HCT116 (cell line): ENCODE results near the gene PDE6B.

Source experiments
- ATF3 ChIP-seq: IDR thresholded peaks from 2 replicates; pipeline ENCODE4 v1.6.1; 2012
- CBX3 ChIP-seq: IDR thresholded peaks from 2 replicates; pipeline ENCODE4 v1.6.1; 2012; ENCODE audit warnings: low read depth
- CEBPB ChIP-seq: IDR thresholded peaks from 2 replicates; pipeline ENCODE4 v1.6.1; 2012; ENCODE audit warnings: low read depth
- CTCF ChIP-seq, 3 experiments: fragments of 200-600 bp in 1 of 3; sonication (generic) in 1 of 3; IDR thresholded peaks in 2 of 3; conservative IDR thresholded peaks in 1 of 3; 2 replicates each; pipeline ENCODE4 v1.5.1; 2012 to 2017; ENCODE audit warnings: low read depth in 2 of 3, low read length in 2 of 3, antibody characterized with exemption in 1 of 3, borderline replicate concordance in 1 of 3, control low read depth in 1 of 3, mild to moderate bottlenecking in 1 of 3, mixed read lengths in 1 of 3, mixed run types in 1 of 3, moderate library complexity in 1 of 3; ENCODE audit not compliant: insufficient read depth in 1 of 3
- EZH2 ChIP-seq: fragments of 200-600 bp; sonication (generic); IDR thresholded peaks from 2 replicates; pipeline ENCODE4 v1.6.1; 2017; ENCODE audit warnings: antibody characterized with exemption, mixed run types
- EZH2phosphoT487 ChIP-seq: fragments of 200-600 bp; IDR thresholded peaks from 2 replicates; pipeline ENCODE4 v1.6.1; 2018; ENCODE audit warnings: antibody characterized with exemption, borderline replicate concordance
- JUND ChIP-seq: IDR thresholded peaks from 2 replicates; pipeline ENCODE4 v1.6.1; 2012
- POLR2A ChIP-seq: IDR thresholded peaks from 2 replicates; pipeline ENCODE4 v1.7.0; 2011; ENCODE audit warnings: borderline replicate concordance; ENCODE audit not compliant: insufficient read depth, insufficient read length; ENCODE audit errors: extremely low read depth
- POLR2AphosphoS5 ChIP-seq: IDR thresholded peaks from 2 replicates; pipeline ENCODE4 v1.6.1; 2011; ENCODE audit warnings: mild to moderate bottlenecking, low read depth, low read length, moderate library complexity
- RAD21 ChIP-seq: IDR thresholded peaks from 2 replicates; pipeline ENCODE4 v1.6.1; 2012; ENCODE audit warnings: low read depth, mild to moderate bottlenecking
- SP1 ChIP-seq: IDR thresholded peaks from 2 replicates; pipeline ENCODE4 v1.6.1; 2012; ENCODE audit warnings: low read depth
- YY1 ChIP-seq: IDR thresholded peaks from 2 replicates; pipeline ENCODE4 v1.6.1; 2011; ENCODE audit warnings: low read length, low read depth, moderate library complexity, mild to moderate bottlenecking; ENCODE audit not compliant: insufficient replicate concordance; ENCODE audit errors: extremely low read depth
- ZNF274 ChIP-seq: fragments of 200-500 bp; sonication (Bioruptor generic); IDR thresholded peaks from 2 replicates; pipeline ENCODE4 v1.6.1; 2014; ENCODE audit warnings: mild to moderate bottlenecking, low read depth, low read length, inconsistent platforms
- TF ChIP-seq, protein P1 (sequence below): IDR thresholded peaks from 2 replicates; pipeline ENCODE4 v1.6.1; 2012; ENCODE audit warnings: low read depth

GRCh38 chr4:627347-628125 lies 2.2 kb downstream of the PDE6B start:
- no peak for TF ChIP-seq CTCF (IDR thresholded peaks at IDR 0.05 in 2 of 3, conservative IDR thresholded peaks at IDR 0.05 in 1 of 3; ENCODE audit: borderline replicate concordance in 1 of 3, insufficient read depth in 1 of 3, low read depth in 2 of 3, low read length in 2 of 3)
- TF ChIP-seq EZH2, result no peak
- no peak for TF ChIP-seq CBX3
- no peak for TF ChIP-seq POLR2AphosphoS5
- TF ChIP-seq JUND, result no peak
- TF ChIP-seq, protein P1, sequence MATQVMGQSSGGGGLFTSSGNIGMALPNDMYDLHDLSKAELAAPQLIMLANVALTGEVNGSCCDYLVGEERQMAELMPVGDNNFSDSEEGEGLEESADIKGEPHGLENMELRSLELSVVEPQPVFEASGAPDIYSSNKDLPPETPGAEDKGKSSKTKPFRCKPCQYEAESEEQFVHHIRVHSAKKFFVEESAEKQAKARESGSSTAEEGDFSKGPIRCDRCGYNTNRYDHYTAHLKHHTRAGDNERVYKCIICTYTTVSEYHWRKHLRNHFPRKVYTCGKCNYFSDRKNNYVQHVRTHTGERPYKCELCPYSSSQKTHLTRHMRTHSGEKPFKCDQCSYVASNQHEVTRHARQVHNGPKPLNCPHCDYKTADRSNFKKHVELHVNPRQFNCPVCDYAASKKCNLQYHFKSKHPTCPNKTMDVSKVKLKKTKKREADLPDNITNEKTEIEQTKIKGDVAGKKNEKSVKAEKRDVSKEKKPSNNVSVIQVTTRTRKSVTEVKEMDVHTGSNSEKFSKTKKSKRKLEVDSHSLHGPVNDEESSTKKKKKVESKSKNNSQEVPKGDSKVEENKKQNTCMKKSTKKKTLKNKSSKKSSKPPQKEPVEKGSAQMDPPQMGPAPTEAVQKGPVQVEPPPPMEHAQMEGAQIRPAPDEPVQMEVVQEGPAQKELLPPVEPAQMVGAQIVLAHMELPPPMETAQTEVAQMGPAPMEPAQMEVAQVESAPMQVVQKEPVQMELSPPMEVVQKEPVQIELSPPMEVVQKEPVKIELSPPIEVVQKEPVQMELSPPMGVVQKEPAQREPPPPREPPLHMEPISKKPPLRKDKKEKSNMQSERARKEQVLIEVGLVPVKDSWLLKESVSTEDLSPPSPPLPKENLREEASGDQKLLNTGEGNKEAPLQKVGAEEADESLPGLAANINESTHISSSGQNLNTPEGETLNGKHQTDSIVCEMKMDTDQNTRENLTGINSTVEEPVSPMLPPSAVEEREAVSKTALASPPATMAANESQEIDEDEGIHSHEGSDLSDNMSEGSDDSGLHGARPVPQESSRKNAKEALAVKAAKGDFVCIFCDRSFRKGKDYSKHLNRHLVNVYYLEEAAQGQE, result no peak
- no peak for TF ChIP-seq ATF3
- TF ChIP-seq EZH2phosphoT487, result no peak
- no peak for TF ChIP-seq POLR2A
- no peak for TF ChIP-seq ZNF274
- TF ChIP-seq YY1, result no peak
- TF ChIP-seq CEBPB, result no peak
- no peak for TF ChIP-seq SP1
- no peak for TF ChIP-seq RAD21
